Measurements from ENCODE around the gene C12orf60. TPM values are rescaled to one million over a fixed set of nuclear protein-coding genes. Genes with fewer than 3 reads are reported as not detected.

Gene C12orf60
- total RNA-seq, 1 experiment from 2014 or later: 1.8 TPM

DNA sequence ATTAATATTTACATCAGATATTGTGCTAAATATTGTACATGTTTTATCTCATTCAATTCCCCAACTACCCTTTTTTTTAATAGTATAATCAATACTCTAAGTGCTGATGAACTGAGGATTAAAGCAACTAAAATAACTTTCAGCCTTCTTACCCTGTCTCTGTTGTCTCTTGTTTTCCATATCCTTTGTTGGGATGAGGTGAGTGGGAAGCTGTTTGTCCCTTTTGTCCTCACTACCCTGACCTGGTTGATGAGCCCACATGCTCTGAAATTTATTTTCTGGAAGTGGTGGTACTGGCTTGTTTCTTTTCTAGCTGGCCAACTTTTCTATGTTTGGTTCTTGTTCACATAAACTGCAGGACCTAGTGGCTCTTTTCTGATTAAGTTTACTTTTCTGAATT lies 49.4 kb downstream of the C12orf60 start (continued):
- TF ChIP-seq ZNF317 (CRISPR knock-in tag; IDR thresholded peaks at IDR 0.05; ENCODE audit: borderline replicate concordance, low read depth): no peak

GRCh38 chr12:14853961-14854360 lies 50.5 kb downstream of the C12orf60 start:
- peaks cover 22% of the 10 kb centered on the region for H3K4me1 Mint-ChIP-seq
- TF ChIP-seq, protein P1, sequence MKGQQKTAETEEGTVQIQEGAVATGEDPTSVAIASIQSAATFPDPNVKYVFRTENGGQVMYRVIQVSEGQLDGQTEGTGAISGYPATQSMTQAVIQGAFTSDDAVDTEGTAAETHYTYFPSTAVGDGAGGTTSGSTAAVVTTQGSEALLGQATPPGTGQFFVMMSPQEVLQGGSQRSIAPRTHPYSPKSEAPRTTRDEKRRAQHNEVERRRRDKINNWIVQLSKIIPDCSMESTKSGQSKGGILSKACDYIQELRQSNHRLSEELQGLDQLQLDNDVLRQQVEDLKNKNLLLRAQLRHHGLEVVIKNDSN (CRISPR knock-in tag; IDR thresholded peaks at IDR 0.05): no peak
- no peak for TF ChIP-seq NFYB (CRISPR knock-in tag; conservative IDR thresholded peaks at IDR 0.05; ENCODE audit: low read depth)
- TF ChIP-seq, protein P2, sequence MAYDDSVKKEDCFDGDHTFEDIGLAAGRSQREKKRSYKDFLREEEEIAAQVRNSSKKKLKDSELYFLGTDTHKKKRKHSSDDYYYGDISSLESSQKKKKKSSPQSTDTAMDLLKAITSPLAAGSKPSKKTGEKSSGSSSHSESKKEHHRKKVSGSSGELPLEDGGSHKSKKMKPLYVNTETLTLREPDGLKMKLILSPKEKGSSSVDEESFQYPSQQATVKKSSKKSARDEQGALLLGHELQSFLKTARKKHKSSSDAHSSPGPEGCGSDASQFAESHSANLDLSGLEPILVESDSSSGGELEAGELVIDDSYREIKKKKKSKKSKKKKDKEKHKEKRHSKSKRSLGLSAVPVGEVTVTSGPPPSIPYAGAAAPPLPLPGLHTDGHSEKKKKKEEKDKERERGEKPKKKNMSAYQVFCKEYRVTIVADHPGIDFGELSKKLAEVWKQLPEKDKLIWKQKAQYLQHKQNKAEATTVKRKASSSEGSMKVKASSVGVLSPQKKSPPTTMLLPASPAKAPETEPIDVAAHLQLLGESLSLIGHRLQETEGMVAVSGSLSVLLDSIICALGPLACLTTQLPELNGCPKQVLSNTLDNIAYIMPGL (CRISPR knock-in tag; IDR thresholded peaks at IDR 0.05): no peak
- TF ChIP-seq SP1 (CRISPR knock-in tag; conservative IDR thresholded peaks at IDR 0.05): no peak
- no peak for TF ChIP-seq ZMAT4 (CRISPR knock-in tag; IDR thresholded peaks at IDR 0.05)
- TF ChIP-seq IRF2 (CRISPR knock-in tag; IDR thresholded peaks at IDR 0.05; ENCODE audit: borderline replicate concordance, low read depth): no peak
- no peak for TF ChIP-seq JUN (CRISPR knock-in tag; IDR thresholded peaks at IDR 0.05)
- TF ChIP-seq ZNF671 (CRISPR knock-in tag; IDR thresholded peaks at IDR 0.05): no peak
- H3K9me3 Mint-ChIP-seq: peaks cover 22% of the 10 kb centered on the region
- ChIA-PET POLR2A (interaction anchor here (1.1 kb wide), 1 partner anchor 20 kb away, joined by 3 read pairs; no protein-coding TSS in a partner anchor), CTCF (interaction anchor here (0.9 to 2.0 kb wide), 5 partner anchors 8 to 367 kb away, joined by 3 to 6 read pairs (median 4); partner anchors contain the start of gene RERG)
- no peak overlapping the region for H3K27ac Mint-ChIP-seq
- H3K27me3 Mint-ChIP-seq (ENCODE audit: low read depth): peaks cover 10% of the 10 kb centered on the region
- no peak overlapping the region for H3K4me3 Mint-ChIP-seq
- DNase-seq (ENCODE audit: low spot score) (no peak), ATAC-seq (peak; percentile 58)
- H3K36me3 Mint-ChIP-seq: peaks cover 8% of the 10 kb centered on the region; the same call in 1 of the 2 replicates

GRCh38 chr12:14854586-14855183 lies 51.2 kb downstream of the C12orf60 start:
- ChIA-PET POLR2A (no interaction called here), CTCF (interaction anchor here (1.0 to 2.0 kb wide), 3 partner anchors 9 to 142 kb away, joined by 3 to 6 read pairs (median 4); no protein-coding TSS in a partner anchor)
- H3K27ac Mint-ChIP-seq: 0 out of 2 replicates have a peak overlapping the region, but pooled peaks have one; percentile 12
- TF ChIP-seq ARID4B (CRISPR knock-in tag; IDR thresholded peaks at IDR 0.05; ENCODE audit: borderline replicate concordance) (no peak), JAZF1 (CRISPR knock-in tag; IDR thresholded peaks at IDR 0.05) (no peak), E2F5 (CRISPR knock-in tag; IDR thresholded peaks at IDR 0.05) (no peak), GRHL2 (CRISPR knock-in tag; IDR thresholded peaks at IDR 0.05; ENCODE audit: insufficient replicate concordance, severe bottlenecking) (no peak), IRF1 (CRISPR knock-in tag; IDR thresholded peaks at IDR 0.05) (no peak), CTCF (IDR thresholded peaks at IDR 0.05) (no peak)
- TF ChIP-seq, protein P3, sequence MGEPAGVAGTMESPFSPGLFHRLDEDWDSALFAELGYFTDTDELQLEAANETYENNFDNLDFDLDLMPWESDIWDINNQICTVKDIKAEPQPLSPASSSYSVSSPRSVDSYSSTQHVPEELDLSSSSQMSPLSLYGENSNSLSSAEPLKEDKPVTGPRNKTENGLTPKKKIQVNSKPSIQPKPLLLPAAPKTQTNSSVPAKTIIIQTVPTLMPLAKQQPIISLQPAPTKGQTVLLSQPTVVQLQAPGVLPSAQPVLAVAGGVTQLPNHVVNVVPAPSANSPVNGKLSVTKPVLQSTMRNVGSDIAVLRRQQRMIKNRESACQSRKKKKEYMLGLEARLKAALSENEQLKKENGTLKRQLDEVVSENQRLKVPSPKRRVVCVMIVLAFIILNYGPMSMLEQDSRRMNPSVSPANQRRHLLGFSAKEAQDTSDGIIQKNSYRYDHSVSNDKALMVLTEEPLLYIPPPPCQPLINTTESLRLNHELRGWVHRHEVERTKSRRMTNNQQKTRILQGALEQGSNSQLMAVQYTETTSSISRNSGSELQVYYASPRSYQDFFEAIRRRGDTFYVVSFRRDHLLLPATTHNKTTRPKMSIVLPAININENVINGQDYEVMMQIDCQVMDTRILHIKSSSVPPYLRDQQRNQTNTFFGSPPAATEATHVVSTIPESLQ (CRISPR knock-in tag; IDR thresholded peaks at IDR 0.05): no peak
- H3K36me3 Mint-ChIP-seq: peaks cover 13% of the 10 kb centered on the region
- H3K4me1 Mint-ChIP-seq: peaks cover 22% of the 10 kb centered on the region
- H3K27me3 Mint-ChIP-seq (ENCODE audit: low read depth): peaks cover 10% of the 10 kb centered on the region
- H3K4me3 Mint-ChIP-seq: no peak overlapping the region
- peaks cover 29% of the 10 kb centered on the region for H3K9me3 Mint-ChIP-seq
- no peak; the same call in 1 of the 2 replicates for ATAC-seq
- DNase-seq (ENCODE audit: low spot score): no peak
